Panc1 (cell line): Measurements from ENCODE around the gene AQP11. TPM values are rescaled to one million over a fixed set of nuclear protein-coding genes. Genes with fewer than 3 reads are reported as not detected.

Experiments used
- ATAC-seq: fragments of 200-7000 bp; cut with Tn5 transposase; 2 replicates; pipeline ENCODE4 v1.9.1; 2020; ENCODE audit warnings: mild to moderate bottlenecking, moderate library complexity
- BruUV-seq: library from RNA; stranded (reverse); fragments of 400-500 nt; replicated peaks from 2 replicates; lab custom pipeline; 2021; lab: Mats Ljungman, UMichigan
- CTCF ChIA-PET: fragments of 300-600 bp; sonication (Branson Sonifier 250); formaldehyde crosslinking; loops from one replicate; lab custom pipeline; 2022; ENCODE audit warnings: antibody characterized with exemption; lab: Charles Lee
- POLR2A ChIA-PET: fragments of 300-600 bp; sonication (Branson Sonifier 250); formaldehyde crosslinking; loops from one replicate; lab custom pipeline; 2022; ENCODE audit warnings: antibody characterized with exemption; lab: Charles Lee
- DNase-seq: peaks from one replicate; pipeline ENCODE4 v3.0.0-alpha.2; 2010; ENCODE audit warnings: low read depth, low spot score
- H3K27ac ChIP-seq: 2 replicates; pipeline ENCODE4 v1.5.1; 2011; ENCODE audit warnings: mild to moderate bottlenecking, low read length, inconsistent platforms
- H3K27me3 ChIP-seq: fragments of 200-500 bp; sonication (Bioruptor generic); 2 replicates; pipeline ENCODE4 v1.6.0; 2014; ENCODE audit warnings: low read length, inconsistent platforms; ENCODE audit not compliant: control insufficient read depth, insufficient read depth
- H3K36me3 ChIP-seq: fragments of 200-500 bp; sonication (Bioruptor generic); 2 replicates; pipeline ENCODE4 v1.5.1; 2014; ENCODE audit warnings: inconsistent platforms, mild to moderate bottlenecking, low read length, moderate library complexity; ENCODE audit not compliant: control insufficient read depth, insufficient read depth
- H3K4me1 ChIP-seq: 2 replicates; pipeline ENCODE4 v1.5.1; 2011; ENCODE audit warnings: inconsistent platforms, mild to moderate bottlenecking, low read length, moderate library complexity; ENCODE audit not compliant: control insufficient read depth, insufficient read depth
- H3K4me3 ChIP-seq, 2 experiments: 2 replicates each; pipeline ENCODE4 v1.5.1; 2011 to 2012; ENCODE audit warnings: low read depth in 2 of 2, low read length in 2 of 2, mild to moderate bottlenecking in 2 of 2, inconsistent platforms in 1 of 2, moderate library complexity in 1 of 2
- H3K9me3 ChIP-seq: fragments of 200-500 bp; sonication (Bioruptor generic); 2 replicates; pipeline ENCODE4 v1.5.1; 2014; ENCODE audit warnings: low read depth, mild to moderate bottlenecking, inconsistent platforms, low read length, moderate library complexity; ENCODE audit not compliant: control insufficient read depth, insufficient read depth
- POLR2AphosphoS5 ChIP-seq: IDR thresholded peaks from 2 replicates; pipeline ENCODE4 v1.6.1; 2012; ENCODE audit warnings: mild to moderate bottlenecking, low read depth, low read length, moderate library complexity
- SIN3A ChIP-seq: IDR thresholded peaks from 2 replicates; pipeline ENCODE4 v1.6.1; 2012; ENCODE audit warnings: low read depth, mild to moderate bottlenecking, low read length, moderate library complexity, borderline replicate concordance; ENCODE audit not compliant: insufficient read depth
- TCF7L2 ChIP-seq: IDR thresholded peaks from 2 replicates; pipeline ENCODE4 v1.6.1; 2011; ENCODE audit warnings: mild to moderate bottlenecking, low read depth, low read length, inconsistent platforms
- in situ Hi-C: cut with HindIII; loops from 2 replicates; pipeline ENCODE4 v1.10.0; 2016; ENCODE audit warnings: low sequenced_read_pairs, low pct_unique_long_range_greater_than_20kb
- intact Hi-C: fragments of 100-400 bp; cut with micrococcal nuclease; formaldehyde crosslinking; loops from one replicate; pipeline ENCODE4 v1.10.0; 2022; ENCODE audit not compliant: unreplicated experiment
- total RNA-seq: library from RNA; stranded (reverse); gene quantifications from one replicate; pipeline ENCODE4 v1.2.1, GENCODE V29; 2021; ENCODE audit not compliant: unreplicated experiment
- TF ChIP-seq, protein P1 (sequence below), 2 experiments: IDR thresholded peaks; 2 replicates each; pipeline ENCODE4 v1.6.1; 2011 to 2012; ENCODE audit warnings: low read depth in 2 of 2, control low read depth in 1 of 2, low read length in 1 of 2, mild to moderate bottlenecking in 1 of 2, moderate library complexity in 1 of 2; ENCODE audit not compliant: insufficient read depth in 1 of 2
- TF ChIP-seq, protein P2 (sequence below): fragments of 450-650 bp; IDR thresholded peaks from 2 replicates; pipeline ENCODE4 v1.5.1; 2017; ENCODE audit warnings: mild to moderate bottlenecking

The AQP11 gene
- total RNA-seq, 1 experiment from 2014 or later, result 2.3 TPM

DNA sequence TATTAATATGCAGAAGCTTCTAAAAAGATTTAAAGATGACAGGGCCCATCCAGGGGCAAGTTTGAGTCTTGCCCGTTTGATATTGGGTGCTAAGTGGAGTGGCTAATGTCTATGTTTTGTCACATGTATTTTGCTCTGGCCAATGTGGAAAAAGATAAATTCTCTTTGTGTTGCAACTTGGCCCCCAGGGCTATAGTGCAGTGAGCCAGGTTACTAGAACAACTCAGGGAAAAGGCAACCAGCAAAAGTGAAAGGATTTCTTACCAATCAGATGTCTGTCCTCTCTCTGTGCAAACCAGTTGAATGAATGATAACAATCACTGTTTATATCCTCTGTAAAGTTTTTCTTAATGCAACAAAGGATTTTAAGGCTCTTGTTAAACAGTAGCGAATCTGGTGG is 52.5 kb downstream of the AQP11 start:
- in situ Hi-C loops, result no loop called here
- Histone ChIP-seq H3K9me3 (no peaks in the 10 kb centered on the region), H3K4me3 (no peak overlapping the region), H3K4me1 (peaks cover 3% of the 10 kb centered on the region; the same call in 1 of the 2 replicates), H3K27ac (no peak overlapping the region), H3K36me3 (no peaks in the 10 kb centered on the region; the same call in 1 of the 2 replicates), H3K27me3 (no peaks in the 10 kb centered on the region)
- no TSS peak for BruUV-seq
- intact Hi-C loops, result no loop called here
- POLR2A ChIA-PET, result interaction anchor here (0.7 kb wide), 1 partner anchor 38 kb away, joined by 10 read pairs; no protein-coding TSS in a partner anchor
- DNase-seq (no peak), ATAC-seq (no peak)
- CTCF ChIA-PET, result no interaction called here
- TF ChIP-seq, protein P1, sequence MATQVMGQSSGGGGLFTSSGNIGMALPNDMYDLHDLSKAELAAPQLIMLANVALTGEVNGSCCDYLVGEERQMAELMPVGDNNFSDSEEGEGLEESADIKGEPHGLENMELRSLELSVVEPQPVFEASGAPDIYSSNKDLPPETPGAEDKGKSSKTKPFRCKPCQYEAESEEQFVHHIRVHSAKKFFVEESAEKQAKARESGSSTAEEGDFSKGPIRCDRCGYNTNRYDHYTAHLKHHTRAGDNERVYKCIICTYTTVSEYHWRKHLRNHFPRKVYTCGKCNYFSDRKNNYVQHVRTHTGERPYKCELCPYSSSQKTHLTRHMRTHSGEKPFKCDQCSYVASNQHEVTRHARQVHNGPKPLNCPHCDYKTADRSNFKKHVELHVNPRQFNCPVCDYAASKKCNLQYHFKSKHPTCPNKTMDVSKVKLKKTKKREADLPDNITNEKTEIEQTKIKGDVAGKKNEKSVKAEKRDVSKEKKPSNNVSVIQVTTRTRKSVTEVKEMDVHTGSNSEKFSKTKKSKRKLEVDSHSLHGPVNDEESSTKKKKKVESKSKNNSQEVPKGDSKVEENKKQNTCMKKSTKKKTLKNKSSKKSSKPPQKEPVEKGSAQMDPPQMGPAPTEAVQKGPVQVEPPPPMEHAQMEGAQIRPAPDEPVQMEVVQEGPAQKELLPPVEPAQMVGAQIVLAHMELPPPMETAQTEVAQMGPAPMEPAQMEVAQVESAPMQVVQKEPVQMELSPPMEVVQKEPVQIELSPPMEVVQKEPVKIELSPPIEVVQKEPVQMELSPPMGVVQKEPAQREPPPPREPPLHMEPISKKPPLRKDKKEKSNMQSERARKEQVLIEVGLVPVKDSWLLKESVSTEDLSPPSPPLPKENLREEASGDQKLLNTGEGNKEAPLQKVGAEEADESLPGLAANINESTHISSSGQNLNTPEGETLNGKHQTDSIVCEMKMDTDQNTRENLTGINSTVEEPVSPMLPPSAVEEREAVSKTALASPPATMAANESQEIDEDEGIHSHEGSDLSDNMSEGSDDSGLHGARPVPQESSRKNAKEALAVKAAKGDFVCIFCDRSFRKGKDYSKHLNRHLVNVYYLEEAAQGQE (IDR thresholded peaks at IDR 0.05; ENCODE audit: insufficient read depth in 1 of 2, low read depth in 2 of 2, low read length in 1 of 2), result no peak
- TF ChIP-seq TCF7L2 (no peak), POLR2AphosphoS5 (no peak), SIN3A (no peak)
- TF ChIP-seq, protein P2, sequence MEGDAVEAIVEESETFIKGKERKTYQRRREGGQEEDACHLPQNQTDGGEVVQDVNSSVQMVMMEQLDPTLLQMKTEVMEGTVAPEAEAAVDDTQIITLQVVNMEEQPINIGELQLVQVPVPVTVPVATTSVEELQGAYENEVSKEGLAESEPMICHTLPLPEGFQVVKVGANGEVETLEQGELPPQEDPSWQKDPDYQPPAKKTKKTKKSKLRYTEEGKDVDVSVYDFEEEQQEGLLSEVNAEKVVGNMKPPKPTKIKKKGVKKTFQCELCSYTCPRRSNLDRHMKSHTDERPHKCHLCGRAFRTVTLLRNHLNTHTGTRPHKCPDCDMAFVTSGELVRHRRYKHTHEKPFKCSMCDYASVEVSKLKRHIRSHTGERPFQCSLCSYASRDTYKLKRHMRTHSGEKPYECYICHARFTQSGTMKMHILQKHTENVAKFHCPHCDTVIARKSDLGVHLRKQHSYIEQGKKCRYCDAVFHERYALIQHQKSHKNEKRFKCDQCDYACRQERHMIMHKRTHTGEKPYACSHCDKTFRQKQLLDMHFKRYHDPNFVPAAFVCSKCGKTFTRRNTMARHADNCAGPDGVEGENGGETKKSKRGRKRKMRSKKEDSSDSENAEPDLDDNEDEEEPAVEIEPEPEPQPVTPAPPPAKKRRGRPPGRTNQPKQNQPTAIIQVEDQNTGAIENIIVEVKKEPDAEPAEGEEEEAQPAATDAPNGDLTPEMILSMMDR, result no peak

DNA sequence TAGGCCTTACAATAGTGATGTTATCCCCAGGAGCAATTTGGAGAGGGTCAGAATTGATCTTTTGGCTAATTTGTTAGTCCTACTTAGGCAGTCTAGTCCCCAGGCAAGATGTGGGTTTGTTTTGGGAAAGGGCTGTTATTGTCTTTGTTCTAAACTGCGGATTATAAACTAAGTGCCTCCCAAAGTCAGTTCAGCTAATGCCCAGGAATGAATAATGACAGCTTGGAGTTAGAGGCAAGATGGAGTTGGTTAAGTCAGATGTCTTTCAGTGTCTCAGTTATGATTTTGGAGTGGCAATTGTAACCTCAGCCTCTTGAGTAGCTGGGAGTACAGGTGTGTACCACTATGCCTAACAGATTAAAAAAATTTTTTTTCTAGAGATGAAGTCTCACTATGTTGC is 55.1 kb downstream of the AQP11 start:
- DNase-seq (no peak), ATAC-seq (no peak)
- TF ChIP-seq TCF7L2 (no peak), POLR2AphosphoS5 (no peak), SIN3A (no peak)
- TF ChIP-seq, protein P2, result no peak
- TF ChIP-seq, protein P1 (IDR thresholded peaks at IDR 0.05; ENCODE audit: insufficient read depth in 1 of 2, low read depth in 2 of 2, low read length in 1 of 2), result no peak
- Histone ChIP-seq H3K27me3 (no peaks in the 10 kb centered on the region), H3K27ac (no peak overlapping the region), H3K4me3 (no peak overlapping the region), H3K36me3 (no peaks in the 10 kb centered on the region), H3K4me1 (no peaks in the 10 kb centered on the region), H3K9me3 (no peaks in the 10 kb centered on the region)
- CTCF ChIA-PET, result no interaction called here
- in situ Hi-C loops (no loop called here), intact Hi-C loops (no loop called here)
- POLR2A ChIA-PET, result interaction anchor here (0.6 kb wide), 1 partner anchor 153 kb away, joined by 5 read pairs; no protein-coding TSS in a partner anchor
- no TSS peak for BruUV-seq
